ENCODE measurements around the gene TBC1D21.

DNA sequence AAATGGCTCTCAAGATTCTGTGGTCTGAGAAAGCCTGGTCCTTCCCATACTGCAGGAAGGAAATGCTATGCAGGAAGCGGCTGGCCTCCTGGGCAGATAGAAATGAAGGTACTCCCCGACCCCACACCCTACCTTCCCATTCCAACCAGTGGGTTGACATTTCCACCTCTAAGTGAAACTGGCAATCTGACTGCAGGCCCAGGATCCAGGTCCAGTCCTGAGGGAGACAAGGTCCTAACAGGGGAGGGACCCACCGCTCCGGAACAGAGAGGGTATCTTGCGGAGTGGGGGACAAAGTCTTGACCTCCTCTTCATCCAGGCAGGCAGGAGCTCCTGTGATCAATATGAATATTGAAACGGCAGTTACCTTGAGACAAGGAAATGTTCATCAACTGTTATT is 46.3 kb downstream of the TBC1D21 start:
- no peak for TF ChIP-seq ZNF384 (IDR thresholded peaks at IDR 0.05)
- TF ChIP-seq ARNT (IDR thresholded peaks at IDR 0.05), result no peak
- no peak for TF ChIP-seq HDGF (IDR thresholded peaks at IDR 0.05; ENCODE audit: borderline replicate concordance)
- no peak for TF ChIP-seq TARDBP (IDR thresholded peaks at IDR 0.05)
- TF ChIP-seq BHLHE40 (IDR thresholded peaks at IDR 0.05; ENCODE audit: borderline replicate concordance), result no peak
- TF ChIP-seq ELF4 (IDR thresholded peaks at IDR 0.05), result no peak
- TF ChIP-seq FOXK2 (IDR thresholded peaks at IDR 0.05), result no peak
- TF ChIP-seq SUZ12 (IDR thresholded peaks at IDR 0.05), result no peak
- TF ChIP-seq, protein P1, sequence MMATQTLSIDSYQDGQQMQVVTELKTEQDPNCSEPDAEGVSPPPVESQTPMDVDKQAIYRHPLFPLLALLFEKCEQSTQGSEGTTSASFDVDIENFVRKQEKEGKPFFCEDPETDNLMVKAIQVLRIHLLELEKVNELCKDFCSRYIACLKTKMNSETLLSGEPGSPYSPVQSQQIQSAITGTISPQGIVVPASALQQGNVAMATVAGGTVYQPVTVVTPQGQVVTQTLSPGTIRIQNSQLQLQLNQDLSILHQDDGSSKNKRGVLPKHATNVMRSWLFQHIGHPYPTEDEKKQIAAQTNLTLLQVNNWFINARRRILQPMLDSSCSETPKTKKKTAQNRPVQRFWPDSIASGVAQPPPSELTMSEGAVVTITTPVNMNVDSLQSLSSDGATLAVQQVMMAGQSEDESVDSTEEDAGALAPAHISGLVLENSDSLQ (IDR thresholded peaks at IDR 0.05), result no peak
- TF ChIP-seq FOXM1 (IDR thresholded peaks at IDR 0.05; ENCODE audit: borderline replicate concordance), result no peak

Data from HEK293T (cell line).